Dendritic cell treated with granulocyte-macrophage colony-stimulating factor and Interleukin-4, amounts not matched to agents 40 ng/mL and 50 ng/mL, for 4 days (primary cell): ENCODE data around the gene GINS2.

Source experiments
- H3K27ac Mint-ChIP-seq: one replicate; pipeline ENCODE4 v1.8.0; 2022; ENCODE audit warnings: mild to moderate bottlenecking, mixed read lengths
- H3K27me3 Mint-ChIP-seq: one replicate; pipeline ENCODE4 v1.8.0; 2022; ENCODE audit warnings: mild to moderate bottlenecking, mixed read lengths
- H3K36me3 Mint-ChIP-seq: one replicate; pipeline ENCODE4 v1.8.0; 2022; ENCODE audit warnings: low read depth, mixed read lengths
- H3K4me1 Mint-ChIP-seq: one replicate; pipeline ENCODE4 v1.8.0; 2022; ENCODE audit warnings: low read depth, mixed read lengths
- H3K4me3 Mint-ChIP-seq: one replicate; pipeline ENCODE4 v1.8.0; 2022; ENCODE audit warnings: mild to moderate bottlenecking, moderate library complexity, mixed read lengths
- H3K9me3 Mint-ChIP-seq: one replicate; pipeline ENCODE4 v1.8.0; 2022; ENCODE audit warnings: mixed read lengths
- intact Hi-C: fragments of 100-400 bp; cut with micrococcal nuclease; formaldehyde crosslinking; loops from one replicate; pipeline ENCODE4 v1.15.0; 2022

The GINS2 gene

GRCh38 chr16:85663891-85664321 lies 24.8 kb downstream of the GINS2 start:
- no peak overlapping the region for H3K4me3 Mint-ChIP-seq
- intact Hi-C loops: no loop called here
- peaks cover 100% of the 10 kb centered on the region for H3K36me3 Mint-ChIP-seq

GRCh38 chr16:85662976-85663830 lies 25.6 kb downstream of the GINS2 start:
- H3K27me3 Mint-ChIP-seq: no peaks in the 10 kb centered on the region
- H3K4me1 Mint-ChIP-seq: no peaks in the 10 kb centered on the region
- H3K36me3 Mint-ChIP-seq: peaks cover 100% of the 10 kb centered on the region
- H3K4me3 Mint-ChIP-seq: no peak overlapping the region
- H3K27ac Mint-ChIP-seq: no peak overlapping the region
- intact Hi-C loops: no loop called here
- H3K9me3 Mint-ChIP-seq: no peaks in the 10 kb centered on the region

More at GRCh38 chr16:85663891-85664321, 24.8 kb downstream of the GINS2 start:
- H3K4me1 Mint-ChIP-seq: no peaks in the 10 kb centered on the region
- H3K27ac Mint-ChIP-seq: no peak overlapping the region
- no peaks in the 10 kb centered on the region for H3K27me3 Mint-ChIP-seq
- H3K9me3 Mint-ChIP-seq: no peaks in the 10 kb centered on the region

DNA sequence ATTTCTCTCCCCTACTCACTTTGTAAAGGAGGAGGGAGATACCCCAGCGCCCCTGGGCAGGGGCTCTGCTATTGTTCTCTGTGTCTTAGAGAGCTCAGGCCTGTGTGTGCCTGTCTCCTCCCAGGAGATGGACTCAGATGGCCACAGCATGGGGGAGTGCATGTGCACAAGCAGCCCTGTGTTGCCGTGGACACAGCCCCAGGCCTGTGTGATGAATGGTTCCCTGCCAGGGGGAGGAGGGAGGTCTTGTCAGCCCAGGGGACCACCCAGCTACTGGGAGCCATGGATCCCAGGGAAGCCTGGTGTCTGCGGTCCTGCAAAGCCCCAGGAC lies 26.3 kb downstream of the GINS2 start:
- Mint-ChIP-seq H3K4me1 (no peaks in the 10 kb centered on the region), H3K27ac (no peak overlapping the region), H3K9me3 (no peaks in the 10 kb centered on the region), H3K36me3 (peaks cover 100% of the 10 kb centered on the region), H3K27me3 (no peaks in the 10 kb centered on the region), H3K4me3 (no peak overlapping the region)
- intact Hi-C loops: no loop called here

DNA sequence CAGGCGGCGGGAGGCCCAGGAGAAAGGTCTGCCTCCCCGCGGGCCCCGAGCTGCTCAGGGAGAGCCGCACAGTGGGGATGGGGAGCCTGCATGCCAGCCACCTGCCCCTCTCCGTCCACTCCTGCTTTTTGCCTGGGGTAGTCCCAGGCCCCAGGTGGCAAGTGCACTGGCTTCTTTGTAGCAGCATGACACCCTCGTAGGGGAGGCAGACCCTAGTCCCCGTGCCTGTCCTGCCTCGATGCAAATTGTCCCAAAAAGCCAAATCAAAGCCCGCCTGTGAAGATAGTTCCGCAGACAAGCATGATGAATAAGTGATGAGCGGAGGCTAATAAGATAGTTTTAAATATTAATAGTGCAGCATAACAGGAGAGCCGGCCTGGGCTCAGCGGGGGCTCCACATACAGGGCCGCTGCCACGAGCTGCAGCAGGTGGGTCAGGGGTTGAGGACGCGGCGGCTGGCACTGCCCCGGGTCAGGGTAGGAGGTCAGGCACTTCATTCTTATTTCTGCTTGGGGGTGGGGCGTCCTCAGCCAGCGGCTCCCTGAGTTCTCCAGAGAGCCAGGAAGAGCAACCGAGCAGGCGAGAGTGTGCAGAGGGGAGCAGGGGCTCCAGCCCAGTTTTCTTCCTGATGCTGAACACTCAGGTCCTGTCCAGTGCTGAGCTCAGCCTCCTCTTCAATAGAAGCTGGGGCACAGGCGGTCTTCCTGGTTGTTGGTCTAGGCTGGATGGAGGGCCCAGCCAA lies 26.8 kb downstream of the GINS2 start:
- Mint-ChIP-seq H3K4me3 (no peak overlapping the region), H3K36me3 (peaks cover 100% of the 10 kb centered on the region), H3K27me3 (no peaks in the 10 kb centered on the region), H3K4me1 (no peaks in the 10 kb centered on the region), H3K9me3 (no peaks in the 10 kb centered on the region), H3K27ac (no peak overlapping the region)
- intact Hi-C loops: no loop called here

DNA sequence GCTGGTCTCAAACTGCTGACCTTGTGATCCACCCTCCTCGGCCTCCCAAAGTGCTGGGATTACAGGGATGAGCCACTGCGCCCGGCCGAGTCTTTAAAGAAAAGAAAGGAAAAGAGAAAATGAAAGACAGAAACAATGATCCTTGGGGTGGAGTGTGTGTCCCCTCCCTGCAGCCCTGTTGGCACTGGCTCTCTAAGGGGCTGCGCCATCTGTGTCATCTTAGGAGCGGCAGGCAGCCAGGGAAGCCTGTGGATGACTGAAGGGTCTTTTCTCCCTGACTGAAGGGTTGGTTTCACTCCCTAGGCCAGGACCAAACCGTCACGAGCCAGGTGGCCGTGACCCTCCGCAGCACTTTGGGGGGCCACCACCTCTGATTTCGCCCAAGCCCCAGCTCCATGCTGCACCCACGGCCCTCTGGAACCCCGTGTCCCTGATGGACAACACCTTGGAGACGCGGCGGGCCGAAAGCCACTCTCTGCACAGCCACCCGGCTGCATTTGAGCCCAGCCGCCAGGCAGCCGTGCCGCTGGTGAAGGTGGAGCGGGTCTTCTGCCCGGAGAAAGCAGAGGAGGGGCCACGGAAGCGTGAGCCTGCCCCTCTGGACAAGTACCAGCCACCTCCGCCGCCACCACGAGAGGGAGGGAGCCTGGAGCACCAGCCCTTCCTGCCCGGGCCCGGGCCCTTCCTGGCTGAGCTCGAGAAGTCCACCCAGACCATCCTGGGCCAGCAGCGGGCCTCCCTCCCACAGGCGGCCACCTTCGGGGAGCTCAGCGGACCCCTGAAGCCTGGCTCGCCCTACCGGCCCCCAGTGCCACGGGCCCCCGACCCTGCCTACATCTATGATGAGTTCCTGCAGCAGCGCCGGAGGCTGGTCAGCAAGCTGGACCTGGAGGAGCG lies 27.7 kb downstream of the GINS2 start:
- H3K27ac Mint-ChIP-seq: no peak overlapping the region
- peaks cover 100% of the 10 kb centered on the region for H3K36me3 Mint-ChIP-seq
- no peaks in the 10 kb centered on the region for H3K4me1 Mint-ChIP-seq
- H3K9me3 Mint-ChIP-seq: no peaks in the 10 kb centered on the region
- H3K4me3 Mint-ChIP-seq: no peak overlapping the region
- no peaks in the 10 kb centered on the region for H3K27me3 Mint-ChIP-seq
- intact Hi-C loops: no loop called here

GRCh38 chr16:85659805-85660511 lies 28.8 kb downstream of the GINS2 start:
- Mint-ChIP-seq H3K4me3 (no peak overlapping the region), H3K27ac (no peak overlapping the region), H3K27me3 (no peaks in the 10 kb centered on the region), H3K36me3 (peaks cover 100% of the 10 kb centered on the region), H3K9me3 (no peaks in the 10 kb centered on the region), H3K4me1 (no peaks in the 10 kb centered on the region)
- intact Hi-C loops: no loop called here

DNA sequence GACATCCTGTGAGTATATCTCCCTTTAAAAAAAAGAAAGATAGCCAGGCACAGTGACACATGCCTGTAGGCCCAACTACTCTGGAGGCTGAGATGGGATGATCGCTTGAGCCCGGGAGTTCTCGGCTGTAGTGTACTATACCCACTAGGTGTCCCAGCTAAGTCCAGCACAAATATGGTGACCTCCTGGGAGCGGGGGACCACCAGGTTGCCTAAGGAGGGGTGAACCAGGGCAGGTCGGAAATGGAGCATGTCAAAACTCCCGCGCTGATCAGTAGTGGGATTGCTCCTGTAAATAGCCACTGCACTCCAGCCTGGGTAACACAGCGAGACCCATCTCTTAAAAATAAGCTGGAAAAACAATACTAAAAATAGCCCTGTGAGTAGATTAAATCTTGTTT lies 29.4 kb downstream of the GINS2 start:
- intact Hi-C loops: no loop called here
- peaks cover 100% of the 10 kb centered on the region for H3K36me3 Mint-ChIP-seq

DNA sequence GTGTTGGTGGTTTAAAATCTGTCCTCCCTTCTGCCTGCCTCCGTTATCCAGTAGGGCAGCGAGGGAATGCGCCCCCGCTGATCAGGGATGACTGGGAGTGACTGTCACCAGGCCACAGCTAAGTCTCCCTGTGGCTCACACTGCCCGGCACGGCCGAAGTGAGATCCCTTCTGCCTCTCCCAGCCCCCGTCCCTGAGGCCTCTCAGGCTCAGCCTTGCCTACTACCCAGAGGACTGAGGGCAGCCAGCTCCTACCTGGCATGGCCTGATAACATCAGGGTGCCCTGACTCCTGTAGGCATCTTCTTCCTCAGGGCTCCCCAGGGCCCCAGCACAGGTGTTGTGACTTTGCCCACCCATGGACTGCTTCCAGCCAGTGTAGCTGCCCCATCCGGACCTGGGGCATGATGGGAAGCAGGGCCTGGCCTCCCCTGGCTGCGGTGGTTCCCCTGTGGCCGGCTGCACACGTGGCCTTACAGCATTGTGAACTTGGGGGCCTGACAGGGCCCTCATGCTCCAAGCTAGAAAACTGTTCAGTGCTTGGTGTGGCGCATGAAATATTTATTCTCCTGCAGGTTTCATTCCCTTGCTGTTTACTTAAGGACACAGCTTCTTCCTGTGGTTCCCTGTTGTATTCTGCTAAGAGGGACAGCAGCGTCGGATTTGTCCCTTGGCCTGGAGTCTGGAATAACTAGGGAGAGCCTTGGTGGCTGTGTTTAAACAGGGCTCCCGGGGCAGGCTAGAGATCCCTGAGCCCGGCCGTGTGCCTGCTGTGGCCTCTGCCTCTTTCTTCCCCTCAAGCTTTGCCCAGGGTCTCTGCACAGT lies 30.0 kb downstream of the GINS2 start:
- H3K4me3 Mint-ChIP-seq: no peak overlapping the region
- no peaks in the 10 kb centered on the region for H3K9me3 Mint-ChIP-seq
- intact Hi-C loops: no loop called here
- no peak overlapping the region for H3K27ac Mint-ChIP-seq
- peaks cover 100% of the 10 kb centered on the region for H3K36me3 Mint-ChIP-seq
- no peaks in the 10 kb centered on the region for H3K27me3 Mint-ChIP-seq
- peaks cover 4% of the 10 kb centered on the region for H3K4me1 Mint-ChIP-seq

More for the DNA sequence above, 29.4 kb downstream of the GINS2 start:
- Mint-ChIP-seq H3K27me3 (no peaks in the 10 kb centered on the region), H3K4me3 (no peak overlapping the region), H3K9me3 (no peaks in the 10 kb centered on the region), H3K4me1 (no peaks in the 10 kb centered on the region), H3K27ac (no peak overlapping the region)

DNA sequence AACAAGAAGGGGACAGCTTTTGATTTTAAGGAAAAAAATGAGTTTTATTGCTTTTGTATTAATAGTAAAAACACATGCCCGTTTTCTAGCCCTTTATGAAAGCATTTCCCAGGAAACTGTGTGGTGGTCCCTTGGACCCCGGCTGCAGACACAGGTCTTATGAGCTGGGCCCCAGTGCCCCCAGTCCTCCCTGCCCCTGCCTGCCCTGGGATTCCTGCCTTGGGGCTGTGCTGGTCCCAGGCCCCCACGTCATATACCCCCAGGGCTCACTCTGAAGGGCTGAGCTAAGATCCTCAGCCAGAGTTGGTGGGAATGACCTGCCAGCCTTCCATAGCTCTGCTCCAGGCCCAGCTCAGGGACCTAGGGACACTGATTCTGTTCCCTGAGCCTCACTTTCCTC lies 30.8 kb downstream of the GINS2 start:
- Mint-ChIP-seq H3K36me3 (peaks cover 99% of the 10 kb centered on the region), H3K4me1 (peaks cover 8% of the 10 kb centered on the region), H3K27ac (no peak overlapping the region), H3K4me3 (no peak overlapping the region), H3K27me3 (no peaks in the 10 kb centered on the region), H3K9me3 (no peaks in the 10 kb centered on the region)
- intact Hi-C loops: no loop called here

- intact Hi-C loops: no loop called here
- H3K36me3 Mint-ChIP-seq: peaks cover 97% of the 10 kb centered on the region
- no peaks in the 10 kb centered on the region for H3K27me3 Mint-ChIP-seq
- no peaks in the 10 kb centered on the region for H3K9me3 Mint-ChIP-seq
- H3K4me3 Mint-ChIP-seq: no peak overlapping the region
- peaks cover 14% of the 10 kb centered on the region for H3K4me1 Mint-ChIP-seq
- no peak overlapping the region for H3K27ac Mint-ChIP-seq
These were observed 31.5 kb downstream of the GINS2 start for GRCh38 chr16:85657267-85657650.

- no peak overlapping the region for H3K4me3 Mint-ChIP-seq
- H3K36me3 Mint-ChIP-seq: peaks cover 97% of the 10 kb centered on the region
- no peaks in the 10 kb centered on the region for H3K9me3 Mint-ChIP-seq
- intact Hi-C loops: no loop called here
- peaks cover 21% of the 10 kb centered on the region for H3K4me1 Mint-ChIP-seq
- no peaks in the 10 kb centered on the region for H3K27me3 Mint-ChIP-seq
- H3K27ac Mint-ChIP-seq: no peak overlapping the region
These were observed 32.1 kb downstream of the GINS2 start for GRCh38 chr16:85656351-85657266.
